Fibroblast of skin of back (primary cell): ENCODE data around the gene ATG9B.
"Not testable (repeated sequence)": the region's sequence is repeated elsewhere in the genome, so short reads cannot be mapped to it uniquely, and the experiment has no call there.

Experiments used
- DNase-seq: peaks from one replicate; pipeline ENCODE4 v3.0.0-alpha.2; 2013

ATG9B gene

GRCh38 chr7:151058781-151059366 is 34.6 kb upstream of the ATG9B start:
- DNase-seq: no peak

DNA sequence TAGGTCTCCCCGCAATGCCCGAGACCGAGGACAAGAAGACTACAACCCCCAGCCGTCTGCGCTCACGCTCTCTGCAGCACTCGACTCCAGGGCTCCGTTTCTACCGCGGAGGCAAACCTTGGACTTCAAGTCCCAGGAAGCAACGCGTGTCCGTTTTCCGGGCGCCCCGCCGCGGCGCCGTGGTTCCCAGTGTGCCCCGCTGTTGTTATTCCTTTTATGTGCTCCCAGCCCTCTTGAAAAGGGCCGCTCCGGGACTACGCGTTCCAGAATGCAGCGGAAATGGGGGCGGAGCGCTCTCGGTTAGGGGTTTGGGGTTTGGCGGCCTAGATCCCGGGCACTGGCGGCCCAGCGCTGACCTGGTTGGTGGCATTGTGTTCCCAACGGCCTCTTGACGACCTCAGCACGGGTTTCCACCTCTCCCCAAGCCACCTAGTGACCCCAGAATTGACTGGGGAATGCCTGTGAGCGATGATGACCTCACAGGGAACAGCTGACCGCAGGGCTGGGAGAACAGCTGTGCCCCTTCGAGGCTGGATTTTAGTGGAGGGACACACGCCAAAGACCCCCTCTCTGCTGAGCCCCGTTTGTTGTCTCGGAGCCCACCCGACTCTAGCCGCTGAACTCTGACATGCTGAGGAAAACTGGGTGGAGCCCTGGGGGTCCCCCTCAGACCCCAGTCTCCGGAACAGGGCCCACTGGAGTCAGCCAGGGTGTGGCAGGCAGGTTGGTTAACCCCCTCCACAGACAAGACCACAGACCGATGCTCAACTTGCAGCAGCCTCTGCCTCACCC is 33.9 kb upstream of the ATG9B start:
- DNase-seq: peak; percentile 100

DNA sequence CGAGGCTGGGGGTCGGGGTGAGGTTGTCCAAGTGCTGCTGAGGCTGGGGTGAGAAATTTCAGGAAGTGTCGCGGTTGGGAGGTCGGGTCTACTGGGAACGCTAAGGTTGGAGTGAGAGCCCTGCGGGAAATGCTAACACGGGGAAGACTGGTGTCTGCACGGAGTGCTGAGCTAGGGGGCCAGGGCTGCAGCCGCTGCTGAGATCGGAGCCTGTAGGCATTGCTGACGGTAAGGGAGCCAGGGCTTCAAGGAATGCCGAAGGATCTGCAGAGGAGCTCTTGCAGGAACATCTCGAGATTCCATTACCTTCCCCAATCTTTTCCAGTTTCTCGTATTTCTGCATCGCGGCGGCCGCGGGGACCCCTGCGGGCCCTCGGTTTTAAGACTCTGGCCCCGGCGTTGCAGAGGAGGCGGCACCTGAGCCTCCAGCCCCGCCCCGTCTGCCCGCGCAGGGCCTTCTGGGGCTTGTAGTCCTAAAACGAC is 33.3 kb upstream of the ATG9B start, which contains the start of gene CDK5:
Gene CDK5, minus strand, starts transcription at position 392 of the 483 bp plus-strand sequence. Its CDS starts 49 bp downstream, at position 343.
- DNase-seq: no peak

- DNase-seq: no peak
Measured at GRCh38 chr7:151056666-151057505, 32.6 kb upstream of the ATG9B start.

DNA sequence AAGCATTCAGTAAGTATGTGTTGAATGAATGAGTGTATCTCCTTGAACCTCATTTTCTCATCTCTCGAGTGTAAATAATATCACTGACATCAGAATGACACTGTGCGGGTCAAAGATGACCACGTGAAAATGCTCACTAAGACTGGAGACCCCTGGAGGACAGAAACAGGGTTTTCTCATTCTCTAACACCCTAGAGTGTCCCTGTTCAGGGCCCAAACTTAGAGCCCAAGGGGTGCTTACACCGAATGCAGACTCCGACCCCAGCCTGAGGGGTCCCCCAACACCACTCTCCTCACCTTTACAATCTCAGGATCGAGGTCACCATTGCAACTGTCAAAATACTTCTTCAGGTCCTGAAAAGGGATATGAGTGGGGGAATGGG is 32.0 kb upstream of the ATG9B start:
- DNase-seq: no peak

GRCh38 chr7:151053751-151054150 is 29.5 kb upstream of the ATG9B start:
- DNase-seq: no peak

GRCh38 chr7:151053096-151053495 is 28.8 kb upstream of the ATG9B start:
- no peak for DNase-seq

DNA sequence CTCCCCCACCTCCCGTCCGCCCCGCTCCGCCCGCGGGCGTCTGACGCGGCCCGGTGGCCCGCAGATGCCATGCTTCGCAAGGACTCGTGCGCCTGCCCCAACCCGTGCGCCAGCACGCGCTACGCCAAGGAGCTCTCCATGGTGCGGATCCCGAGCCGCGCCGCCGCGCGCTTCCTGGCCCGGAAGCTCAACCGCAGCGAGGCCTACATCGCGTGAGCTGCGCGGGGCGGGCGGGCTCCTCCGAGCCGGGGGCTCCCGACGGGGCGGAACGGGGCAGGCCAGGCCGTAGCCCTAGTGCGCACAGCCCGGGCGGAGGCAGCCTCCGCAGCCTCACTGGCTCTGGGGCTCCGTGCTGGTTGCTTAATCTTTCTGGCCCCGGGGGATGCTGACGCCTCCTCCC is 26.8 kb upstream of the ATG9B start:
- DNase-seq: peak; percentile 72

- no peak for DNase-seq
Measured at GRCh38 chr7:151048911-151049463, 24.7 kb upstream of the ATG9B start.

- no peak for DNase-seq
Measured at GRCh38 chr7:151047976-151048815, 23.9 kb upstream of the ATG9B start, which contains the start of gene ASIC3. Gene ASIC3 (plus strand): TSS chr7:151048531. CDS start chr7:151048886, 355 bp downstream.

- DNase-seq: no peak
Measured at GRCh38 chr7:151046603-151047573, 22.6 kb upstream of the ATG9B start.

GRCh38 chr7:151045967-151046366 is 21.7 kb upstream of the ATG9B start:
- no peak for DNase-seq

- DNase-seq: no peak
Measured at GRCh38 chr7:151045262-151045661, 21.0 kb upstream of the ATG9B start.

- DNase-seq: no peak
Measured at GRCh38 chr7:151043959-151044358, 19.7 kb upstream of the ATG9B start.

DNA sequence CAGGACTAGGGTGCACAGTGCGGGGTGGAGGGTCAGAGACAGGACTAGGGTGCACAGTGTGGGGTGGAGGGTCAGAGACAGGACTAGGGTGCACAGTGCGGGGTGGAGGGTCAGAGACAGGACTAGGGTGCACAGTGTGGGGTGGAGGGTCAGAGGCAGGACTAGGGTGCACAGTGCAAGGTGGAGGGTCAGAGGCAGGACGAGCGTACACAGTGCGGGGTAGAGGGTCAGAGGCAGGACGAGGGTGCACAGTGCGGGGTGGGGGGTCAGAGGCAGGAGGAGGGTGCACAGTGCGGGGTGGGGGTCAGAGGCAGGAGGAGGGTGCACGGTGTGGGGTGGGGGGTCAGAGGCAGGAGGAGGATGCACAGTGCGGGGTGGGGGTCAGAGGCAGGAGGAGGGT is 19.2 kb upstream of the ATG9B start:
- not testable (repeated sequence) for DNase-seq

- no peak for DNase-seq
Measured at GRCh38 chr7:151040616-151041375, 16.5 kb upstream of the ATG9B start.

GRCh38 chr7:151039850-151040548 is 15.7 kb upstream of the ATG9B start:
- DNase-seq: no peak

DNA sequence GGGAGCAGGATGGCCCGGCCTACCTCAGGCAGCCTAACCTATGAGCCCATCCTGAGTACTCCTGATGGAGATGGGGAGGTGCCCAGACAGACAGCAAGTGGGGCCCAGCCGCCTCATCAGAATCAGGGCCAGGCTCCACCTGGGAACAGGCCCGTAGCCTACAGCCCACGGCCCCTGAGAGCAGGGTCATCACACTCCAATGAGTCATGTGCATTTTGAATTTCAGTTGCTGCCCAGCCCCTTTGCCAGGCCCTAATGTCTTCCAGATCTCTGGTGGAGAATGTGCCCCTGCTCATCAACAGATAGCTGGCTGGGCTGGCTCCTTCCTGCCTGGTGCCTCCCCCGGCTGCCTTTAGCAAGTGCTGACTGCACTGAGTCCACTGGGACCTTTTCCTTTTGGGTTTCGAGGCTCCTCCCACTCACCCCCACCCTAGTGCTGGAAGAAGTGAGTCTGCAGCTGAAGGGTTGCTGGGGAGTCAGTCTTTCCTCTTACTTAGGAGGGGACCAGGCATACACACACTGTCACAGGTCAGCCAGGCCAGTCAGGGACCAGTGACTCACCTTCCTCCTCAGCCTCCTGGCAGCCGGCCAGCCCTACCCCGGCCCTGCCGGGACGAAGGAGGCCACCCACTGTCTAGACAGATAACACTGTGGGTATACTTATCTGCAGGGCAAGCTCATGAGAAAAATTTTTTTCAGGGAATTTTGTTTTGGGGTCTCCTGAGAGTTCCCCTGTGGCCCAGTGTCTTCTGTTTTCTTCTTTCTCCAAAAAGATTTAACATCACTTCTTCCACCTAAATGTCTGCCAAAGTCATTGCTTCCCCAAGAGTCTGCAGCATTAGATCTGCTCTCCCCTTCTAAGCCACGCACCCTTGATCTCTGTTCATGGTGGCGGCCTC is 14.9 kb upstream of the ATG9B start:
- DNase-seq: peak; percentile 97
